ENCODE data around the gene CXCL3. TPM values are rescaled to one million over a fixed set of nuclear protein-coding genes. Genes with fewer than 3 reads are reported as not detected.

Gene CXCL3
- total RNA-seq, 2 experiments from 2014 or later = not detected

- ChIA-PET CTCF (ENCODE audit: unreplicated experiment) (no interaction called here), POLR2A (interaction anchor here (0.6 kb wide), 1 partner anchor 180 kb away, joined by 4 read pairs; no protein-coding TSS in a partner anchor)
- no peak overlapping the region for H3K4me3 ChIP-seq (ENCODE audit: low read depth, low read length, poor library complexity, severe bottlenecking)
Measured at GRCh38 chr4:74044677-74045076, 6.2 kb upstream of the CXCL3 start.

DNA sequence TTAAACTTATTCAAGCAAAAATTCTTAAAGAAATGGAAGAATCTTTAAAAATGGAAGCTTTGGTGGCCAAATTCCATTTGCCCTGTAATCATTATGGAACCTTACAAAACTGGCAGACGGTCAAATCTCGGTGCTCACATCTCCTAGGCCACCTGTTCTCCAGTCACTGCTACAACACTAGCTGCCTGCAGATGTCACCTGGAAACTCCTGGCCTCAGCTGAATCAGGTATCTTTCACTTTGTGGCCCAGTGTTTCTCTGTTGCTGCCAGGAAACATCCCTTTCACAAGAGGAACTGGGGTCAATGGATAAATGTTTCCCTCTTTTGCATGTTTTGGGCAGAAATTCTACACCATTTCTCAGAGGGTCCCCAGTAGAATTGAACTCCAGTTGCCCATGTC, 4.2 kb upstream of the CXCL3 start:
- CTCF ChIA-PET (ENCODE audit: unreplicated experiment) = no interaction called here

More at GRCh38 chr4:74044677-74045076, 6.2 kb upstream of the CXCL3 start:
- Histone ChIP-seq H4K20me1 (ENCODE audit: insufficient read depth, low read length) (no peaks in the 10 kb centered on the region), H3K27ac (ENCODE audit: low read depth, low read length, poor library complexity, severe bottlenecking) (no peak overlapping the region), H3K4me1 (ENCODE audit: insufficient read depth, low read length, poor library complexity, severe bottlenecking) (no peaks in the 10 kb centered on the region), H2AFZ (ENCODE audit: low read length) (no peak overlapping the region), H3K36me3 (ENCODE audit: insufficient read depth, low read length) (no peaks in the 10 kb centered on the region), H3K9me2 (ENCODE audit: insufficient read depth, low read length) (no peaks in the 10 kb centered on the region), H3K9me3 (ENCODE audit: low read length) (0 out of 2 replicates have a peak, but pooled peaks cover 7% of the 10 kb centered on the region), H3K79me2 (ENCODE audit: insufficient read depth, low read depth, low read length) (no peaks in the 10 kb centered on the region), H3K4me2 (ENCODE audit: low read length) (no peak overlapping the region)
- no peak for TF ChIP-seq CTCF (conservative IDR thresholded peaks at IDR 0.05; ENCODE audit: low read length)
- TF ChIP-seq EZH2phosphoT487 (IDR thresholded peaks at IDR 0.05; ENCODE audit: borderline replicate concordance, low read depth, low read length) = no peak
- intact Hi-C loops (cut with micrococcal nuclease; ENCODE audit: unreplicated experiment) = no loop called here
- BruUV-seq (replicated peaks) = no TSS peak
- DNase-seq (ENCODE audit: low spot score) = no peak

More for the DNA sequence above, 4.2 kb upstream of the CXCL3 start:
- no peaks in the 10 kb centered on the region for H3K79me2 ChIP-seq (ENCODE audit: insufficient read depth, low read depth, low read length)
- 0 out of 2 replicates have a peak, but pooled peaks cover 7% of the 10 kb centered on the region for H3K9me3 ChIP-seq (ENCODE audit: low read length)
- H3K4me2 ChIP-seq (ENCODE audit: low read length) = no peak overlapping the region
- intact Hi-C loops (cut with micrococcal nuclease; ENCODE audit: unreplicated experiment) = no loop called here
- no TSS peak for BruUV-seq (replicated peaks)
- H3K9me2 ChIP-seq (ENCODE audit: insufficient read depth, low read length) = no peaks in the 10 kb centered on the region
- TF ChIP-seq EZH2phosphoT487 (IDR thresholded peaks at IDR 0.05; ENCODE audit: borderline replicate concordance, low read depth, low read length) (no peak), CTCF (conservative IDR thresholded peaks at IDR 0.05; ENCODE audit: low read length) (no peak)
- POLR2A ChIA-PET = no interaction called here
- no peaks in the 10 kb centered on the region for H3K4me1 ChIP-seq (ENCODE audit: insufficient read depth, low read length, poor library complexity, severe bottlenecking)
- H2AFZ ChIP-seq (ENCODE audit: low read length) = no peak overlapping the region
- H3K36me3 ChIP-seq (ENCODE audit: insufficient read depth, low read length) = no peaks in the 10 kb centered on the region
- H3K27ac ChIP-seq (ENCODE audit: low read depth, low read length, poor library complexity, severe bottlenecking) = no peak overlapping the region
- DNase-seq (ENCODE audit: low spot score) = no peak
- no peak overlapping the region for H3K4me3 ChIP-seq (ENCODE audit: low read depth, low read length, poor library complexity, severe bottlenecking)
- no peaks in the 10 kb centered on the region for H4K20me1 ChIP-seq (ENCODE audit: insufficient read depth, low read length)
